Measurements from ENCODE around the gene IRF2.

GRCh38 chr4:184443318-184443717 lies 31.0 kb downstream of the IRF2 start:
- TF ChIP-seq CTCF (IDR thresholded peaks at IDR 0.05), result no peak
- TF ChIP-seq POLR2A (IDR thresholded peaks at IDR 0.05), result no peak

Measured in ovary (tissue), 3 donors.